BE2C (cell line): ENCODE data around the gene TECPR2.

ENCODE experiments used
- DNase-seq: peaks from one replicate; pipeline ENCODE4 v3.0.0-alpha.2; 2020
- H3K27me3 ChIP-seq: fragments of 250-450 bp; sonication (Bioruptor Pico); 2 replicates; pipeline ENCODE4 v1.5.1; 2020; ENCODE audit warnings: mild to moderate bottlenecking
- H3K36me3 ChIP-seq: fragments of 250-450 bp; sonication (Bioruptor Pico); 2 replicates; pipeline ENCODE4 v1.5.1; 2020; ENCODE audit warnings: mild to moderate bottlenecking
- H3K4me1 ChIP-seq: fragments of 250-450 bp; sonication (Bioruptor Pico); 2 replicates; pipeline ENCODE4 v1.5.1; 2020
- H3K4me3 ChIP-seq: 2 replicates; pipeline ENCODE4 v1.5.1; 2011; ENCODE audit warnings: low read depth, low read length
- H3K9me3 ChIP-seq: fragments of 250-450 bp; sonication (Bioruptor Pico); 2 replicates; pipeline ENCODE4 v1.5.1; 2020
- TF ChIP-seq, protein P1 (sequence below): IDR thresholded peaks from 2 replicates; pipeline ENCODE4 v1.5.1; 2012; ENCODE audit warnings: mild to moderate bottlenecking, low read depth, low read length

TECPR2 gene

DNA sequence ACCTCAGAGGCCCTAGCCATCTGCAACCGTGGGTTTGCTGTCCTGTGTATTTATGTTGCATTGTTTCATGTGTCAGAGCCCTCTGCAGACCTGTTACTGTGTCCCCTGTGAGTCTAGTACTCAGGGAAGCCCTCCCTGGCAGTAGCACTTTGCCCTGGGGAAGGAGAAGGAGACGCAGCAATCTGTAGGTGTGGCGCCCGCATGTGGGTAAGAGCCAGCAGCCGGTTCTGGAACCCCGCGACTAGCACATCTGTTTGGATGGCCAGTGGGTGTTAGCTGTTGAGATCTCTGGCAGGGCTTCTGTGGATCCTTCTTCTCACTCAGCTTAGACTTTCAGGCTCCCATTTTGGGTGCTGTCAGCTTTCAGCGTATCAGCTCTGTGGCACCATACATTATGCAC is 57.0 kb downstream of the TECPR2 start:
- H3K4me3 ChIP-seq: no peak overlapping the region
- no peaks in the 10 kb centered on the region for H3K27me3 ChIP-seq
- TF ChIP-seq, protein P1, sequence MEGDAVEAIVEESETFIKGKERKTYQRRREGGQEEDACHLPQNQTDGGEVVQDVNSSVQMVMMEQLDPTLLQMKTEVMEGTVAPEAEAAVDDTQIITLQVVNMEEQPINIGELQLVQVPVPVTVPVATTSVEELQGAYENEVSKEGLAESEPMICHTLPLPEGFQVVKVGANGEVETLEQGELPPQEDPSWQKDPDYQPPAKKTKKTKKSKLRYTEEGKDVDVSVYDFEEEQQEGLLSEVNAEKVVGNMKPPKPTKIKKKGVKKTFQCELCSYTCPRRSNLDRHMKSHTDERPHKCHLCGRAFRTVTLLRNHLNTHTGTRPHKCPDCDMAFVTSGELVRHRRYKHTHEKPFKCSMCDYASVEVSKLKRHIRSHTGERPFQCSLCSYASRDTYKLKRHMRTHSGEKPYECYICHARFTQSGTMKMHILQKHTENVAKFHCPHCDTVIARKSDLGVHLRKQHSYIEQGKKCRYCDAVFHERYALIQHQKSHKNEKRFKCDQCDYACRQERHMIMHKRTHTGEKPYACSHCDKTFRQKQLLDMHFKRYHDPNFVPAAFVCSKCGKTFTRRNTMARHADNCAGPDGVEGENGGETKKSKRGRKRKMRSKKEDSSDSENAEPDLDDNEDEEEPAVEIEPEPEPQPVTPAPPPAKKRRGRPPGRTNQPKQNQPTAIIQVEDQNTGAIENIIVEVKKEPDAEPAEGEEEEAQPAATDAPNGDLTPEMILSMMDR: no peak
- H3K9me3 ChIP-seq: no peaks in the 10 kb centered on the region
- no peaks in the 10 kb centered on the region for H3K36me3 ChIP-seq
- H3K4me1 ChIP-seq: no peaks in the 10 kb centered on the region
- DNase-seq: no peak

DNA sequence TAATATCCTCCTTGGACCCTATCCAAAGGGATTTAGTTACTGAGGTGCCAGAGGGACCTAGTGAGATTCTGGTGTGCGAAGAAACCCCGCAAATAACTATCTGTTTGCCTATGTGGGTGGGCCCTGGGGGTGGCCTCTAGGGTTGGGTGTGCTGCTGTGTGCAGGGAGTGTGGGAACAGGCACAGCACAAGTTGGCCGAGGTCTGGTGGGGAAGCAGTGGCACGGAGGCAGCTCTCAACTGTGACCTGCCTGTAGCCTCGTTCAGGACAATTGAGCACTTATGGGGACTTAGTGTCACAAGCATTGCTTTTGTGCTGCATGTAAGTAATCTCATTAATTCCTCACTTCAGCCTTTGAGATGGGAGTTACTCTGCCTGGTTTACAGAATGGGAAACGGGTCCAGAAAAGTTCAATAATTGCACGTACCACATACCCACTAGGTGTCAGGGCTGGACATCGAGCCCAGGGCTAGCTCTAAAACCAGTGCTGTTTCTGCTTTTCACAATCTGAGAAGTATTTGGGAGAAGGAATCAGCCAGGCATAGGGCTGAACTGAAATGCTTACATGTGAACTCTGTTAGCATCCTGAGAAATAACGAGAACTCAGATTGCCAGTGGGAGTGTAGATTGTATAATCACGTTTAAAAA is 58.8 kb downstream of the TECPR2 start:
- DNase-seq: no peak
- Histone ChIP-seq H3K4me3 (no peak overlapping the region), H3K9me3 (no peaks in the 10 kb centered on the region), H3K4me1 (no peaks in the 10 kb centered on the region), H3K27me3 (no peaks in the 10 kb centered on the region), H3K36me3 (no peaks in the 10 kb centered on the region)
- TF ChIP-seq, protein P1: no peak; the same call in 1 of the 2 replicates

DNA sequence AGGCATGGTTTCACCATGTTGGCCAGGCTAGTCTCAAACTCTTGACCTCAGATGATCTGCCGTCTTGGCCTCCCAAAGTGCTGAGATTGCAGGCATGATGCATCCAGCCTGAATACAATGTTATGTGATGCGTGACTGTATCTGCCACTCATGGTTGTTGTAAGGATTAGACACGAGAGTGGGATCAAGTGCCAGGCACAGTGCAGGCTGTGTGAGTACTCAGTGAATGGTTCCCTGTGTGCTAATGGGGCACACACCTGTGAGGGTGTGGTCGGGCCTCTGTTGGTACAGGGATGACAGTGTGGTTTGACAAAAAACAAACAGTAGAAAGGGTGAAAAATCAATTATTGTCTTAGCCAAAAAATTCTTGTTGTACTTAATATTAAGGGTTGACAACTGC is 61.8 kb downstream of the TECPR2 start:
- Histone ChIP-seq H3K27me3 (no peaks in the 10 kb centered on the region), H3K4me1 (no peaks in the 10 kb centered on the region), H3K4me3 (no peak overlapping the region), H3K9me3 (no peaks in the 10 kb centered on the region), H3K36me3 (no peaks in the 10 kb centered on the region)
- TF ChIP-seq, protein P1: no peak
- no peak for DNase-seq

DNA sequence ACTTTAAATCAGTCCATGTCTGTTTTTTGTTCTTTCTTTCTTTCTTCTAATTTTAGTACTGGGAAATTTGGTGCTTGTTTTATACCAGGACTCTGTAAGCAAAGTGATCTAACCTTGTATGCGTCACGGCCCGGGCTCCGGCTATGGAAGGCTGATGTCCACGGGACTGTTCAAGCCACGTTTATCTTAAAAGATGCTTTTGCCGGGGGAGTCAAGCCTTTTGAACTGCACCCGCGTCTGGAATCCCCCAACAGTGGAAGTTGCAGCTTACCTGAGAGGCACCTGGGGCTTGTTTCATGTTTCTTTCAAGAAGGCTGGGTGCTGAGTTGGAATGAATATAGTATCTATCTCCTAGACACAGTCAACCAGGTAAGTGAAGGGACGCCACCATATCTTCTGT is 62.2 kb downstream of the TECPR2 start:
- Histone ChIP-seq H3K4me1 (no peaks in the 10 kb centered on the region), H3K27me3 (no peaks in the 10 kb centered on the region), H3K9me3 (no peaks in the 10 kb centered on the region), H3K4me3 (no peak overlapping the region), H3K36me3 (no peaks in the 10 kb centered on the region)
- TF ChIP-seq, protein P1: no peak
- no peak for DNase-seq

DNA sequence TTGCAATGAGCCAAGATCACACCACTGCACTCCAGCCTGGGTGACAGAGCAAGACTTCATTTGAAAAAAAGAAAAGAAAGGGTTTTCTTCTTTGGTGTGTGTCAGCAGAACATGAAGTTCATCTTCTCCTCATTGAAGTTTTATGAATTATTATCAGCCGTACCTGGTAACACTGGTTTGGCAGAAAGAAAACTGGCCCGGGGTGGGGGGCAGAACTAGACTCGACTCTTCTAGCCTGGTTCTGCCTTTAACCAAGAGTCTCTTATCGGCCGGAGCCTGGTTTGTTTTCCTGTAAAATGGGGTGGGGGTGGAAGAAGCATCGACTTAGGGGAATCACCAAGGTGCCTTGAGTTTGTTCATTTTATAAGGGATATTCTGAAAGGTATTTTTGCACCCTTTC is 64.1 kb downstream of the TECPR2 start:
- no peaks in the 10 kb centered on the region for H3K9me3 ChIP-seq
- DNase-seq: no peak
- H3K27me3 ChIP-seq: no peaks in the 10 kb centered on the region
- H3K4me1 ChIP-seq: no peaks in the 10 kb centered on the region
- no peaks in the 10 kb centered on the region for H3K36me3 ChIP-seq
- H3K4me3 ChIP-seq: no peak overlapping the region
- TF ChIP-seq, protein P1: no peak

DNA sequence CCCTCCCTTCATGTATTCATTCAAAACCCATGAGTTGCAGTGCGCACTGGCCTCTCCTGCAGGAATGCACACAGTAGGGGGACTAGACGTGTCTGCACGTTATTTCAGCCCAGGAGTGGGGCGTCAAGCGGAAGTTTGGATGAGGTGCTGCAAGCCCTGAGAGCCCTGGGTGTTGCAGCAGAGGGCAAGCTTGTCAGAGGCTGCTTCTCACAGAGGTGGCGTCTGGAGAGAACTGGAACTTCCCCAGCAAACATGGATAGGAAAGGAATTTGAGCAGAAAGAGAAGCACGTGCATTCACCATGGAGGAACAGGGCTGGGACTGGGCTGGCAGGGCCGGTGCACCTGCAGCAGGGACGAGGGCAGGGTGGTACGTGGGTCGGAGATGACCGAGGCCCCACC is 64.9 kb downstream of the TECPR2 start:
- Histone ChIP-seq H3K4me1 (no peaks in the 10 kb centered on the region), H3K27me3 (no peaks in the 10 kb centered on the region), H3K36me3 (no peaks in the 10 kb centered on the region), H3K9me3 (no peaks in the 10 kb centered on the region), H3K4me3 (no peak overlapping the region)
- TF ChIP-seq, protein P1: no peak
- no peak for DNase-seq
